Subcutaneous abdominal adipose tissue (tissue), 5 donors: ENCODE results near the gene ATP5F1D.

Experiments used
- H3K27ac ChIP-seq: one replicate; pipeline ENCODE4 v1.7.0; 2013; ENCODE audit warnings: low read depth, mild to moderate bottlenecking, inconsistent platforms, low read length, moderate library complexity
- H3K27me3 ChIP-seq, 5 donors: one replicate each; pipeline ENCODE4 v1.7.0; 2013; ENCODE audit warnings: low read length in 5 of 5, inconsistent platforms in 1 of 5; ENCODE audit not compliant: control insufficient read depth in 5 of 5, insufficient read depth in 4 of 5
- H3K36me3 ChIP-seq, 5 donors: one replicate each; pipeline ENCODE4 v1.7.0; 2013; ENCODE audit warnings: low read length in 5 of 5; ENCODE audit not compliant: control insufficient read depth in 5 of 5, insufficient read depth in 5 of 5
- H3K4me1 ChIP-seq, 5 donors: one replicate each; pipeline ENCODE4 v1.7.0; 2013; ENCODE audit warnings: low read length in 5 of 5, mild to moderate bottlenecking in 3 of 5, moderate library complexity in 1 of 5; ENCODE audit not compliant: control insufficient read depth in 5 of 5, insufficient read depth in 5 of 5
- H3K4me3 ChIP-seq, 5 donors: one replicate each; pipeline ENCODE4 v1.7.0; 2013; ENCODE audit warnings: low read length in 5 of 5, low read depth in 1 of 5
- H3K9ac ChIP-seq, 5 donors: one replicate each; pipeline ENCODE4 v1.7.0; 2013; ENCODE audit warnings: low read length in 5 of 5, mild to moderate bottlenecking in 4 of 5, moderate library complexity in 3 of 5
- H3K9me3 ChIP-seq, 5 donors: one replicate each; pipeline ENCODE4 v1.7.0; 2013; ENCODE audit warnings: low read length in 5 of 5; ENCODE audit not compliant: control insufficient read depth in 5 of 5
- donor health status: healthy.
- donor health status: healthy.
- donor health status: healthy.
- donor health status: healthy.
- donor health status: healthy.

ATP5F1D gene

GRCh38 chr19:1287354-1288225 lies 46.0 kb downstream of the ATP5F1D start:
- Histone ChIP-seq H3K9ac (no peak overlapping the region), H3K9me3 (no peaks in the 10 kb centered on the region), H3K36me3 (no peaks in the 10 kb centered on the region), H3K27me3 (peaks cover 63 to 91% (median 83%) of the 10 kb centered on the region in 5 donors), H3K4me3 (no peak overlapping the region), H3K4me1 (peaks cover 0 to 14% (median 8%) of the 10 kb centered on the region in 5 donors), H3K27ac (no peak overlapping the region)

- no peak overlapping the region for H3K4me3 ChIP-seq
- H3K36me3 ChIP-seq, result no peaks in the 10 kb centered on the region
- peaks cover 0 to 14% (median 8%) of the 10 kb centered on the region in 5 donors for H3K4me1 ChIP-seq
- no peak overlapping the region for H3K9ac ChIP-seq
- H3K27ac ChIP-seq, result no peak overlapping the region
- peaks cover 64 to 91% (median 83%) of the 10 kb centered on the region in 5 donors for H3K27me3 ChIP-seq
- H3K9me3 ChIP-seq, result no peaks in the 10 kb centered on the region
These were observed 46.7 kb downstream of the ATP5F1D start for GRCh38 chr19:1288226-1288612.

GRCh38 chr19:1288833-1289685 lies 47.5 kb downstream of the ATP5F1D start:
- Histone ChIP-seq H3K27ac (no peak overlapping the region), H3K9me3 (no peaks in the 10 kb centered on the region), H3K4me1 (peaks cover 0 to 14% (median 8%) of the 10 kb centered on the region in 5 donors), H3K36me3 (no peaks in the 10 kb centered on the region), H3K9ac (no peak overlapping the region), H3K27me3 (peaks cover 62 to 91% (median 82%) of the 10 kb centered on the region in 5 donors), H3K4me3 (no peak overlapping the region)

- Histone ChIP-seq H3K9me3 (no peaks in the 10 kb centered on the region), H3K36me3 (no peaks in the 10 kb centered on the region), H3K27me3 (peaks cover 59 to 91% (median 82%) of the 10 kb centered on the region in 5 donors)
These were observed 48.1 kb downstream of the ATP5F1D start for GRCh38 chr19:1289686-1290025.

GRCh38 chr19:1290196-1290702 lies 48.7 kb downstream of the ATP5F1D start:
- no peaks in the 10 kb centered on the region for H3K9me3 ChIP-seq
- no peak overlapping the region for H3K9ac ChIP-seq
- peaks cover 0 to 14% (median 9%) of the 10 kb centered on the region in 5 donors for H3K4me1 ChIP-seq
- no peaks in the 10 kb centered on the region for H3K36me3 ChIP-seq
- H3K27me3 ChIP-seq, result peaks cover 55 to 91% (median 82%) of the 10 kb centered on the region in 5 donors
- no peak overlapping the region for H3K27ac ChIP-seq
- no peak overlapping the region for H3K4me3 ChIP-seq

More at GRCh38 chr19:1289686-1290025, 48.1 kb downstream of the ATP5F1D start:
- Histone ChIP-seq H3K4me3 (no peak overlapping the region), H3K4me1 (peaks cover 0 to 14% (median 8%) of the 10 kb centered on the region in 5 donors), H3K9ac (no peak overlapping the region), H3K27ac (no peak overlapping the region)

- Histone ChIP-seq H3K9ac (no peak overlapping the region), H3K9me3 (no peaks in the 10 kb centered on the region), H3K36me3 (no peaks in the 10 kb centered on the region), H3K27me3 (peaks cover 54 to 93% (median 83%) of the 10 kb centered on the region in 5 donors), H3K4me3 (no peak overlapping the region), H3K4me1 (peaks cover 0 to 17% (median 13%) of the 10 kb centered on the region in 5 donors), H3K27ac (no peak overlapping the region)
These were observed 49.4 kb downstream of the ATP5F1D start for GRCh38 chr19:1290703-1291651.

GRCh38 chr19:1291761-1292418 lies 50.3 kb downstream of the ATP5F1D start:
- Histone ChIP-seq H3K4me3 (no peak overlapping the region), H3K4me1 (peaks cover 0 to 14% (median 9%) of the 10 kb centered on the region in 5 donors), H3K27me3 (peaks cover 53 to 86% (median 77%) of the 10 kb centered on the region in 5 donors), H3K9me3 (no peaks in the 10 kb centered on the region), H3K36me3 (no peaks in the 10 kb centered on the region), H3K27ac (no peak overlapping the region), H3K9ac (no peak overlapping the region)

GRCh38 chr19:1292419-1293151 lies 51.0 kb downstream of the ATP5F1D start:
- no peak overlapping the region for H3K27ac ChIP-seq
- peaks cover 46 to 80% (median 70%) of the 10 kb centered on the region in 5 donors for H3K27me3 ChIP-seq
- no peaks in the 10 kb centered on the region for H3K36me3 ChIP-seq
- H3K4me3 ChIP-seq, result no peak overlapping the region
- H3K9ac ChIP-seq, result no peak overlapping the region
- H3K4me1 ChIP-seq, result peaks cover 0 to 9% (median 8%) of the 10 kb centered on the region in 5 donors
- no peaks in the 10 kb centered on the region for H3K9me3 ChIP-seq
